AG04449 (cell line): Measurements from ENCODE around the gene FRK.
A peak's percentile ranks its signal among the peaks of the same experiment; 100 is the strongest.
"Not testable (repeated sequence)": the region's sequence is repeated elsewhere in the genome, so short reads cannot be mapped to it uniquely, and the experiment has no call there.

Source experiments
- CTCF ChIA-PET: fragments of 350-600 bp; formaldehyde crosslinking; extraction: SDS; loops from one replicate; lab custom pipeline; 2021; ENCODE audit warnings: antibody characterized with exemption; lab: Yijun Ruan, JAX
- POLR2A ChIA-PET: fragments of 400-600, 350-600 bp; formaldehyde crosslinking; extraction: SDS; loops from one replicate; lab custom pipeline; 2020; ENCODE audit warnings: antibody characterized with exemption, inconsistent platforms; lab: Yijun Ruan, JAX
- DNase-seq: peaks from one replicate; pipeline ENCODE4 v3.0.0-alpha.2; 2010; ENCODE audit warnings: low read depth, low spot score
- H3K4me3 ChIP-seq: 2 replicates; pipeline ENCODE4 v1.5.1; 2011; ENCODE audit warnings: low read depth, mild to moderate bottlenecking, control low read depth, low read length
- CTCF ChIP-seq: IDR thresholded peaks from one replicate; pipeline ENCODE4 v1.5.1; 2011; ENCODE audit warnings: mild to moderate bottlenecking, moderate library complexity, low read length, control low read depth, inconsistent platforms; ENCODE audit not compliant: insufficient read depth; ENCODE audit errors: missing control alignments

Gene FRK

GRCh38 chr6:115969930-115970273 lies 90.8 kb downstream of the FRK start:
- no peak overlapping the region for H3K4me3 ChIP-seq
- POLR2A ChIA-PET, result no interaction called here
- DNase-seq, result peak; percentile 9
- CTCF ChIA-PET, result interaction anchor here (1.2 to 1.5 kb wide), 2 partner anchors 11 to 41 kb away, joined by 3 read pairs; no protein-coding TSS in a partner anchor
- no peak for TF ChIP-seq CTCF

- no peak for DNase-seq
- CTCF ChIA-PET, result interaction anchor here (1.2 kb wide), 1 partner anchor 42 kb away, joined by 3 read pairs; no protein-coding TSS in a partner anchor
- no peak overlapping the region for H3K4me3 ChIP-seq
- TF ChIP-seq CTCF, result no peak
- POLR2A ChIA-PET, result no interaction called here
Measured at GRCh38 chr6:115969207-115969929, 91.3 kb downstream of the FRK start.

GRCh38 chr6:115960286-115960685 lies 100.4 kb downstream of the FRK start:
- POLR2A ChIA-PET, CTCF ChIA-PET, DNase-seq, H3K4me3 ChIP-seq: not testable (repeated sequence)

GRCh38 chr6:115958958-115959357 lies 101.7 kb downstream of the FRK start:
- no peak for DNase-seq
- H3K4me3 ChIP-seq, result no peak overlapping the region
- TF ChIP-seq CTCF, result no peak
- POLR2A ChIA-PET, result no interaction called here
- CTCF ChIA-PET, result no interaction called here

DNA sequence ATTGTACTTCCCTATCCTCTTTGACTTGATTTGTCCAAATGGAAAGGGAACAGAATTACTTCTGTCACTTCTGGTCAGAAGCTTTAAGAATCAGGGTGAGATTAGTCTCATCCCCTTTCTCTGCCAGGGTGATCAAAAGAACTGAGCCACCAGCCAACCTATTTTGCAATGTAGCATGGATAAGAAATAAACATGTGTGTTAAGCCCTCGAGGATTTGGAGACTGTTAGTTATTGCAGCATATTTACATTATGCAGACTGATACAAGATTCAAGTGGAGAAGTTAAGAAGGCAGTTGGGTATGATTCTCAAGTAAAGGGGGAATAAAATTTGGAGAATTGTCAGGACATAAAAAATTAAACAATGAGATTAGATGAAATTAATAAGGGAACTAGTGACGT lies 106.0 kb downstream of the FRK start:
- H3K4me3 ChIP-seq, result no peak overlapping the region
- POLR2A ChIA-PET, result no interaction called here
- DNase-seq, result no peak
- no peak for TF ChIP-seq CTCF
- CTCF ChIA-PET, result no interaction called here

DNA sequence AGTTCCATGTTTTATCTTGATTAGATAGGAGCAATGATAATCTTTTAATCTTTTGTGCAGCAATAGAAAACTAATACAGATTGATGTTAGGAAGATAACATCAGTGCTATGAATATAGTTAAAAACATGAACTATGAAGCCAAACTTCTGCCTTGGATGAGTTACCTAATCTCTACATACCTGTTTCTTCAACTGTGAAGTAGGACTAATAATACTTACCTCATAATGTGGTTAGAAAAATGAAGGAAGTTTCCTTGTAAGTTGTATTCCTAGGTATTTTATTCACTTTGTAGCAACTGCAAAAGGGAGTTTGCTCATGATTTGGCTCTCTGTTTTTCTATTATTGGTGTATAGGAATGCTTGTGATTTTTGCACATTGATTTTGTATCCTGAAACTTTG lies 111.9 kb downstream of the FRK start:
- no peak for TF ChIP-seq CTCF
- no peak for DNase-seq
- POLR2A ChIA-PET, result no interaction called here
- H3K4me3 ChIP-seq, result no peak overlapping the region
- CTCF ChIA-PET, result no interaction called here
